Gastroesophageal sphincter (tissue), 3 donors: ENCODE measurements around the gene GATA3.

Experiments
- CTCF ChIP-seq, 4 experiments: fragments of 200-600 bp in 2 of 4; fragments of 450-650 bp in 2 of 4; sonication (generic) in 1 of 4; IDR thresholded peaks; one replicate each; pipeline ENCODE4 v1.5.1; 2017 to 2019; ENCODE audit warnings: antibody characterized with exemption in 4 of 4, mild to moderate bottlenecking in 2 of 4, moderate library complexity in 2 of 4
- POLR2A ChIP-seq, 2 donors: fragments of 450-650 bp; IDR thresholded peaks; one replicate each; pipeline ENCODE4 v1.6.1; 2017; ENCODE audit warnings: antibody characterized with exemption in 2 of 2, mild to moderate bottlenecking in 2 of 2, moderate library complexity in 1 of 2
- POLR2AphosphoS5 ChIP-seq: sonication (generic); formaldehyde crosslinking; IDR thresholded peaks from one replicate; pipeline ENCODE4 v1.6.1; 2017; ENCODE audit warnings: antibody characterized with exemption

GRCh38 chr10:8103543-8103942 lies 49.1 kb downstream of the GATA3 start:
- TF ChIP-seq CTCF (IDR thresholded peaks at IDR 0.05), result no peak
- no peak for TF ChIP-seq POLR2A (IDR thresholded peaks at IDR 0.05)
- no peak for TF ChIP-seq POLR2AphosphoS5
